CD4-positive, alpha-beta T cell (primary cell): ENCODE results near the gene ZNF423. TPM values are rescaled to one million over a fixed set of nuclear protein-coding genes. Genes with fewer than 3 reads are reported as not detected.

Experiments
- ATAC-seq: fragments of 200-7000 bp; cut with Tn5 transposase; one replicate; pipeline ENCODE4 v1.10.0; 2022; ENCODE audit warnings: mild to moderate bottlenecking; ENCODE audit not compliant: poor library complexity
- CTCF ChIA-PET: fragments of 350-600 bp; sonication (Branson Sonifier 250); formaldehyde crosslinking; loops from one replicate; lab custom pipeline; 2021; ENCODE audit warnings: antibody characterized with exemption, inconsistent platforms; lab: Charles Lee
- POLR2A ChIA-PET: fragments of 350-600 bp; sonication (Branson Sonifier 250); formaldehyde crosslinking; loops from one replicate; lab custom pipeline; 2021; ENCODE audit warnings: antibody characterized with exemption, inconsistent platforms; lab: Charles Lee
- DNase-seq, 14 experiments: peaks; one replicate each; pipeline ENCODE4 v3.0.0-alpha.2; 2013 to 2020; ENCODE audit warnings: mixed read lengths in 2 of 14
- H3K27ac ChIP-seq, 2 donors: one replicate each; pipeline versions ENCODE4 v1.5.1 to v1.7.0; 2013; ENCODE audit warnings: low read length in 2 of 2, low read depth in 1 of 2, mild to moderate bottlenecking in 1 of 2
- H3K27me3 ChIP-seq, 2 experiments: 1 replicate in 1 of 2; 2 replicates in 1 of 2; pipeline versions ENCODE4 v1.6.1 to v1.7.0; 2013; ENCODE audit warnings: low read length in 2 of 2, control low read depth in 1 of 2, mild to moderate bottlenecking in 1 of 2, moderate library complexity in 1 of 2; ENCODE audit not compliant: insufficient read depth in 2 of 2, control insufficient read depth in 1 of 2
- H3K36me3 ChIP-seq: one replicate; pipeline ENCODE4 v1.6.1; 2013; ENCODE audit warnings: low read length, control low read depth; ENCODE audit not compliant: insufficient read depth
- H3K4me1 ChIP-seq: one replicate; pipeline ENCODE4 v1.6.1; 2013; ENCODE audit warnings: low read length, control low read depth; ENCODE audit not compliant: insufficient read depth
- H3K4me3 ChIP-seq: one replicate; pipeline ENCODE4 v1.5.1; 2013; ENCODE audit warnings: mild to moderate bottlenecking, low read length, moderate library complexity
- H3K9me3 ChIP-seq, 2 experiments: 1 replicate in 1 of 2; 2 replicates in 1 of 2; pipeline versions ENCODE4 v1.6.1 to v1.7.0; 2013; ENCODE audit warnings: low read length in 2 of 2, mild to moderate bottlenecking in 2 of 2, control low read depth in 1 of 2, moderate library complexity in 1 of 2; ENCODE audit not compliant: control insufficient read depth in 1 of 2, insufficient read depth in 1 of 2
- H3K27ac Mint-ChIP-seq: one replicate; pipeline ENCODE4 v1.8.0; 2020; ENCODE audit warnings: mixed read lengths
- H3K27me3 Mint-ChIP-seq: one replicate; pipeline ENCODE4 v1.8.0; 2021; ENCODE audit warnings: mixed read lengths
- H3K36me3 Mint-ChIP-seq: one replicate; pipeline ENCODE4 v1.8.0; 2021; ENCODE audit warnings: low read depth, mixed read lengths
- H3K4me1 Mint-ChIP-seq: one replicate; pipeline ENCODE4 v1.8.0; 2021; ENCODE audit warnings: low read depth, mixed read lengths
- H3K4me3 Mint-ChIP-seq: one replicate; pipeline ENCODE4 v1.8.0; 2020; ENCODE audit warnings: mild to moderate bottlenecking, mixed read lengths
- H3K9me3 Mint-ChIP-seq: one replicate; pipeline ENCODE4 v1.8.0; 2020; ENCODE audit warnings: mixed read lengths
- CTCF ChIP-seq: fragments of 200-600 bp; IDR thresholded peaks from one replicate; pipeline ENCODE4 v1.8.0; 2022; ENCODE audit warnings: antibody characterized with exemption, mild to moderate bottlenecking
- intact Hi-C, 2 experiments: fragments of 100-400 bp; cut with DNase I in 1 of 2; cut with micrococcal nuclease in 1 of 2; formaldehyde crosslinking; loops; one replicate each; pipeline versions ENCODE4 v1.15.1 to v1.9.0; 2023 to 2025; cut with DNase I, micrococcal nuclease
- total RNA-seq, 174 experiments: library from RNA in 2 of 174; stranded (reverse) in 2 of 174; gene quantifications; one replicate each; pipeline ENCODE4 v1.2.3 and lab custom pipeline; 2021 to 2026

The ZNF423 gene
- total RNA-seq, 2 experiments from 2014 or later = not detected

DNA sequence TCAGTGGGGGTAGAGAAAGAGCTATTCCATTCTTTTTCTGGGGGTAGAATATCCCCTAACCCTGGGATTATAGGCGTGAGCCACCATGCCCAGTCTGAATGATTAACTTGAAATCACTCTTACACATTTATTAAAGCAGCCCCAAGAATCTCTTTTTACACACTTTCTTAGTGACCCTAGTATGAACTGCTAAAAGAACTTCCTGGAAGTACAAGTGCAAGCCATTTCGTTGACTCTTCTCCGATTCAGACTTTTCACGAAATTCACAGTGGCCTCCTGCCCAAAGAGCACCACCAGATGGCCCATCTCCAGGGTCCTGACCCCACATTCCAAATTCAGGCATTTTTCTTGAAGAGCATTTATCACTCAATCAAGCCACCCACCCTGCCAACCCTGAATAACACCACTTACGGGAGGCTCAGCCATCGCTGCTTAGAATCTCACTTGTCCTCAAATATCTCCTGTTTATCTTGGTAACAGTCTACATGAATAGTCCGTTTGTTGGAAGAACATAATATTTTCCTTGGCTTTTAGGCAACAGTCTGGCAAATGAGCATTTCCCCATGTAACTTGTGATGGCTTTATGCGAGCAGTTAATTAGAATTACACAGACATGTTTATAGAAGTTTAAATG lies 28.0 kb downstream of the ZNF423 start:
- CTCF ChIA-PET = no interaction called here

DNA sequence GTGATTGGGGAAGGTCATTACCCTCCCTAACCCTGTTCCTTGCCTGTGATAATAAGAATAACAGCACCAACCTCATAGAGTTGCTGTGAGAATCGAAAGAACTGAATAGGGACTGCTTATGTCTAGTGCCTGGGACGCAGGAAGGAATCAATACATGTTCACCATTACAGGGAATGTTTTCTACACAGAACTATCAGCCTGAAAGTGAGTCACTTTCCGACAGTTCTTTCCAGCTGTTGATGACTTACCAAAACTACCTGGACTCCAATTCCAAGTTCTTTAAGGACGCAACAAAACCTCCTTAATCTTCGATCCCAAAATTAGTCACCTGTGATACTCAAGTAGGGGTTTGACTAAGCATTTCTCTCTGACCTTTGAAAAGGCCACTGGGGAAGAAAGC lies 29.4 kb downstream of the ZNF423 start:
- ATAC-seq (no peak), DNase-seq (no peak)
- no peak overlapping the region for H3K4me3 Mint-ChIP-seq
- Histone ChIP-seq H3K27me3 (peaks cover 2 to 5% of the 10 kb centered on the region in 2 experiments), H3K36me3 (no peaks in the 10 kb centered on the region), H3K27ac (no peak overlapping the region), H3K9me3 (no peaks in the 10 kb centered on the region), H3K4me3 (no peak overlapping the region), H3K4me1 (no peaks in the 10 kb centered on the region)
- ChIA-PET POLR2A (no interaction called here), CTCF (no interaction called here)
- no peak overlapping the region for H3K27ac Mint-ChIP-seq
- intact Hi-C loops = no loop called here
- no peak for TF ChIP-seq CTCF
- H3K9me3 Mint-ChIP-seq = no peaks in the 10 kb centered on the region
- H3K4me1 Mint-ChIP-seq = no peaks in the 10 kb centered on the region
- H3K36me3 Mint-ChIP-seq = no peaks in the 10 kb centered on the region
- peaks cover 13% of the 10 kb centered on the region for H3K27me3 Mint-ChIP-seq

More for the DNA sequence above, 28.0 kb downstream of the ZNF423 start:
- H3K27me3 Mint-ChIP-seq = peaks cover 13% of the 10 kb centered on the region
- DNase-seq = no peak
- TF ChIP-seq CTCF = no peak
- no peak overlapping the region for H3K27ac ChIP-seq
- H3K9me3 Mint-ChIP-seq = no peaks in the 10 kb centered on the region
- H3K4me1 Mint-ChIP-seq = no peaks in the 10 kb centered on the region
- no peak overlapping the region for H3K4me3 Mint-ChIP-seq
- POLR2A ChIA-PET = no interaction called here
- no peaks in the 10 kb centered on the region for H3K36me3 ChIP-seq
- H3K4me3 ChIP-seq = no peak overlapping the region
- H3K9me3 ChIP-seq = no peaks in the 10 kb centered on the region
- peaks cover 2 to 5% of the 10 kb centered on the region in 2 experiments for H3K27me3 ChIP-seq
- intact Hi-C loops = no loop called here
- no peak for ATAC-seq
- H3K36me3 Mint-ChIP-seq = no peaks in the 10 kb centered on the region
- H3K4me1 ChIP-seq = no peaks in the 10 kb centered on the region
- H3K27ac Mint-ChIP-seq = no peak overlapping the region

GRCh38 chr16:49825041-49825440 lies 30.9 kb downstream of the ZNF423 start:
- POLR2A ChIA-PET = no interaction called here
- TF ChIP-seq CTCF = no peak
- Histone ChIP-seq H3K36me3 (no peaks in the 10 kb centered on the region), H3K4me3 (no peak overlapping the region), H3K4me1 (no peaks in the 10 kb centered on the region), H3K27me3 (peaks cover 2 to 5% of the 10 kb centered on the region in 2 experiments), H3K27ac (no peak overlapping the region), H3K9me3 (no peaks in the 10 kb centered on the region)
- CTCF ChIA-PET = no interaction called here
- no peaks in the 10 kb centered on the region for H3K9me3 Mint-ChIP-seq
- peaks cover 14% of the 10 kb centered on the region for H3K27me3 Mint-ChIP-seq
- H3K4me1 Mint-ChIP-seq = no peaks in the 10 kb centered on the region
- no peaks in the 10 kb centered on the region for H3K36me3 Mint-ChIP-seq
- no peak for ATAC-seq
- H3K27ac Mint-ChIP-seq = no peak overlapping the region
- intact Hi-C loops = no loop called here
- H3K4me3 Mint-ChIP-seq = no peak overlapping the region
- no peak for DNase-seq
